Esophagus squamous epithelium (tissue), 5 donors: ENCODE results near the gene DHODH. TPM values are rescaled to one million over a fixed set of nuclear protein-coding genes. Genes with fewer than 3 reads are reported as not detected.

Source experiments
- DNase-seq: peaks from one replicate; lab custom pipeline; 2025; lab: John Stamatoyannopoulos, UW
- H3K27ac ChIP-seq, 4 donors: fragments of 200-600 bp; sonication (generic); one replicate each; pipeline ENCODE4 v1.5.1; 2016 to 2019; ENCODE audit warnings: mild to moderate bottlenecking in 1 of 4
- H3K27me3 ChIP-seq, 4 donors: fragments of 200-600 bp; sonication (generic); 1 replicate in 3 of 4; 2 replicates in 1 of 4; pipeline versions ENCODE4 v1.5.1 to v1.6.0; 2017 to 2021; ENCODE audit warnings: antibody characterized with exemption in 1 of 4
- H3K36me3 ChIP-seq, 3 donors: fragments of 200-600 bp; sonication (generic); one replicate each; pipeline ENCODE4 v1.5.1; 2016 to 2019
- H3K4me1 ChIP-seq, 3 donors: fragments of 200-600 bp; sonication (generic); one replicate each; pipeline ENCODE4 v1.5.1; 2017 to 2019
- H3K4me3 ChIP-seq, 4 donors: fragments of 200-600 bp; sonication (generic); 1 replicate in 3 of 4; 2 replicates in 1 of 4; pipeline ENCODE4 v1.5.1; 2016 to 2019; ENCODE audit warnings: mild to moderate bottlenecking in 2 of 4, moderate library complexity in 1 of 4
- H3K9me3 ChIP-seq, 3 donors: fragments of 200-600 bp; sonication (generic); one replicate each; pipeline ENCODE4 v1.5.1; 2016 to 2019
- POLR2A ChIP-seq, 4 donors: fragments of 450-650 bp; IDR thresholded peaks; one replicate each; pipeline ENCODE4 v1.6.1; 2017; ENCODE audit warnings: antibody characterized with exemption in 4 of 4, mild to moderate bottlenecking in 4 of 4, moderate library complexity in 3 of 4
- WGBS, 2 donors: methylation state at CpG; one replicate each; pipeline ENCODE4 v1.1.5; 2018; 5-methylcytosine and 5-hydroxymethylcytosine counted together
- intact Hi-C: fragments of 100-400 bp; cut with DNase I; formaldehyde crosslinking; loops from one replicate; pipeline ENCODE4 v1.15.0; 2022
- total RNA-seq, 4 donors: library from RNA; depleted of rRNA; stranded (reverse); fragments of >200 nt; gene quantifications; one replicate each; pipeline ENCODE4 v1.1.0, GENCODE V29; 2016
- TF ChIP-seq, protein P1 (sequence below), 6 experiments: fragments of 450-650 bp in 4 of 6; fragments of 200-600 bp in 2 of 6; sonication (generic) in 2 of 6; IDR thresholded peaks; one replicate each; pipeline ENCODE4 v1.5.1; 2016 to 2019; ENCODE audit warnings: antibody characterized with exemption in 6 of 6, mild to moderate bottlenecking in 4 of 6, moderate library complexity in 4 of 6
- donor health status: DM: yes; HTN: yes; CAD: no.

DHODH gene
- total RNA-seq, 4 donors from 2014 or later, result 4.3 to 9.0 (median 7.9) TPM

DNA sequence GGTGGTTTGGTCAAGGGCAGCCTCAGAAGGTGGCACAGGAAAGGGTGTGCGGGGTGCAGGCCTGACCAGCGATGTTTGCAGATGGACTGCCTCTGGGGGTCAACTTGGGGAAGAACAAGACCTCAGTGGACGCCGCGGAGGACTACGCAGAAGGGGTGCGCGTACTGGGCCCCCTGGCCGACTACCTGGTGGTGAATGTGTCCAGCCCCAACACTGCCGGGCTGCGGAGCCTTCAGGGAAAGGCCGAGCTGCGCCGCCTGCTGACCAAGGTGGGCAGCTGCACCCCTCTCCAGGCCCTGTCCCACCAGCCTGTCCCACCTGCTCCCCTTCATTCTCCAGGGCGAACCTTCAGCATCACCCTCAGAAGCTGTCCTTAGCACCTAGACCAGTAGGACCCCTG is 12.5 kb downstream of the DHODH start:
- DNase-seq, result no peak

DNA sequence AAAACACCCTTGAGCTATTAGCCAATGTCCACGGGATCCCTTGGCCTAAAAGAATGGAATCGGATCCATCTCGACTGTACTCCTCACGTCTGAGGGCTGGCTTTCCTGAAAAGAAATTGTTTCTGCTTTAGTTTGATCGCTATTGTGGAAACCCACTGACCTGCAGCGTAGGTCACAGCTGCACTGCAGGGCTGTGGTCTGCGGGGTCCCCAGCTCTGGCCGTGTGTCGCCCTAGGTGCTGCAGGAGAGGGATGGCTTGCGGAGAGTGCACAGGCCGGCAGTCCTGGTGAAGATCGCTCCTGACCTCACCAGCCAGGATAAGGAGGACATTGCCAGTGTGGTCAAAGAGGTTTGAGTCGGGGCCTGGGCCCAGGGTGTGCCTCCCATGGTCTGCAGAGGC is 13.6 kb downstream of the DHODH start:
- 89 to 94% methylated on average over 6 to 13 of the region's 13 CpGs for WGBS, 2 donors
- no peak for DNase-seq

More for the DNA sequence above, 12.5 kb downstream of the DHODH start:
- Histone ChIP-seq H3K9me3 (no peaks in the 10 kb centered on the region), H3K36me3 (peaks cover 0 to 97% (median 3%) of the 10 kb centered on the region in 3 donors), H3K4me3 (no peak overlapping the region), H3K27ac (no peak overlapping the region), H3K27me3 (no peaks in the 10 kb centered on the region), H3K4me1 (no peaks in the 10 kb centered on the region)
- TF ChIP-seq POLR2A (IDR thresholded peaks at IDR 0.05), result no peak
- TF ChIP-seq, protein P1, sequence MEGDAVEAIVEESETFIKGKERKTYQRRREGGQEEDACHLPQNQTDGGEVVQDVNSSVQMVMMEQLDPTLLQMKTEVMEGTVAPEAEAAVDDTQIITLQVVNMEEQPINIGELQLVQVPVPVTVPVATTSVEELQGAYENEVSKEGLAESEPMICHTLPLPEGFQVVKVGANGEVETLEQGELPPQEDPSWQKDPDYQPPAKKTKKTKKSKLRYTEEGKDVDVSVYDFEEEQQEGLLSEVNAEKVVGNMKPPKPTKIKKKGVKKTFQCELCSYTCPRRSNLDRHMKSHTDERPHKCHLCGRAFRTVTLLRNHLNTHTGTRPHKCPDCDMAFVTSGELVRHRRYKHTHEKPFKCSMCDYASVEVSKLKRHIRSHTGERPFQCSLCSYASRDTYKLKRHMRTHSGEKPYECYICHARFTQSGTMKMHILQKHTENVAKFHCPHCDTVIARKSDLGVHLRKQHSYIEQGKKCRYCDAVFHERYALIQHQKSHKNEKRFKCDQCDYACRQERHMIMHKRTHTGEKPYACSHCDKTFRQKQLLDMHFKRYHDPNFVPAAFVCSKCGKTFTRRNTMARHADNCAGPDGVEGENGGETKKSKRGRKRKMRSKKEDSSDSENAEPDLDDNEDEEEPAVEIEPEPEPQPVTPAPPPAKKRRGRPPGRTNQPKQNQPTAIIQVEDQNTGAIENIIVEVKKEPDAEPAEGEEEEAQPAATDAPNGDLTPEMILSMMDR (IDR thresholded peaks at IDR 0.05), result no peak
- 89 to 100% methylated on average over 1 to 5 of the region's 15 CpGs for WGBS, 2 donors
- intact Hi-C loops, result no loop called here

DNA sequence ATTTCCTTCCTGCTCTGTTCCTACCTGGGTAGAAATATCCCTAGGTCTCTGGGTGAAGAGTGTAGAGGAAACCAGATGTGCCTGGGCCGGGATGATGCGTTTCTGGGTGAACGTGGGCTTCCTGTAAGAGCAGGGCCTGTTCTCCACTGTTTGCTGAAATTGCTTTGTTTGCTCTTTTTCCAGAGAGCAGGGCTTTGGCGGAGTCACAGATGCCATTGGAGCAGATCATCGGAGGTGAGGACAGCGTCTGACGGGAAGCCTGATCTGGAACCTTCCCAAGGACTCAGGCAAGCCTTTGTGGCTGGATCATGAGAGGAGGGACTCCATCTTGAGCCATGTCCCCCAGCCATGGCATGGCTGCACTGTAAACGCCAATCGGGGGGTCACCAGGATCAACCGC is 15.4 kb downstream of the DHODH start:
- Histone ChIP-seq H3K27me3 (no peaks in the 10 kb centered on the region), H3K9me3 (no peaks in the 10 kb centered on the region), H3K36me3 (peaks cover 0 to 91% (median 0%) of the 10 kb centered on the region in 3 donors), H3K27ac (no peak overlapping the region), H3K4me1 (no peaks in the 10 kb centered on the region), H3K4me3 (no peak overlapping the region)
- intact Hi-C loops, result no loop called here
- WGBS, 2 donors, result 91 to 92% methylated on average over 3 to 7 of the region's 10 CpGs
- no peak for DNase-seq
- TF ChIP-seq, protein P1 (IDR thresholded peaks at IDR 0.05), result no peak
- no peak for TF ChIP-seq POLR2A (IDR thresholded peaks at IDR 0.05)

More for the DNA sequence above, 13.6 kb downstream of the DHODH start:
- no peaks in the 10 kb centered on the region for H3K4me1 ChIP-seq
- no peak for TF ChIP-seq POLR2A (IDR thresholded peaks at IDR 0.05)
- TF ChIP-seq, protein P1 (IDR thresholded peaks at IDR 0.05), result no peak
- intact Hi-C loops, result no loop called here
- H3K36me3 ChIP-seq, result peaks cover 0 to 97% (median 3%) of the 10 kb centered on the region in 3 donors
- no peaks in the 10 kb centered on the region for H3K9me3 ChIP-seq
- no peak overlapping the region for H3K4me3 ChIP-seq
- no peaks in the 10 kb centered on the region for H3K27me3 ChIP-seq
- no peak overlapping the region for H3K27ac ChIP-seq

DNA sequence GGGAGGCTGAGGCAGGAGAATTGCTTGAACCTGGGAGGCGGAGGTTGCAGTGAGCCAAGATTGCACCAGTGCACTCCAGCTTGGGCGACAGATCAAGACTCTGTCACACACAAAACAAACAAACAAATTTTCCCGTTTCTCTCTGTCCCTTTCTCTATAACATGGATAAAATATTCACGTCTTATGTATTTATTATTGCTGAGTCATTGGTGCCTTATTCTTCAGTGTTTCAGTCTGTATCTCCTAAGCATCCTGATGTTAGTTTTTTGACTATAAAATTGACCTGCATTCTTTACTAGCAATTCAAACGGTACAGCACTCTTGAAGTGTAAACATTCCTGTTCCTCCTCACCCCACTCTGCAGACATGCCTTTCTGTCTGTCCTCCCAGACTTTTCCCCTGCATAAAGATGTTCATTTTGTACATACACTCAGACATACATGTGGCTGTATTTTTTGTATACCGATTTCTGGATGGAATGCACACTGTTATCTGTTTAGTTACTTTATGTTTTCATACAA is 16.4 kb downstream of the DHODH start:
- TF ChIP-seq, protein P1 (IDR thresholded peaks at IDR 0.05), result no peak
- TF ChIP-seq POLR2A (IDR thresholded peaks at IDR 0.05), result no peak
- WGBS, 2 donors, result 66 to 74% methylated on average over 6 of the region's 6 CpGs
- Histone ChIP-seq H3K36me3 (peaks cover 0 to 81% (median 0%) of the 10 kb centered on the region in 3 donors), H3K4me1 (no peaks in the 10 kb centered on the region), H3K27me3 (no peaks in the 10 kb centered on the region), H3K27ac (no peak overlapping the region), H3K4me3 (no peak overlapping the region), H3K9me3 (no peaks in the 10 kb centered on the region)
- no peak for DNase-seq
- intact Hi-C loops, result no loop called here

DNA sequence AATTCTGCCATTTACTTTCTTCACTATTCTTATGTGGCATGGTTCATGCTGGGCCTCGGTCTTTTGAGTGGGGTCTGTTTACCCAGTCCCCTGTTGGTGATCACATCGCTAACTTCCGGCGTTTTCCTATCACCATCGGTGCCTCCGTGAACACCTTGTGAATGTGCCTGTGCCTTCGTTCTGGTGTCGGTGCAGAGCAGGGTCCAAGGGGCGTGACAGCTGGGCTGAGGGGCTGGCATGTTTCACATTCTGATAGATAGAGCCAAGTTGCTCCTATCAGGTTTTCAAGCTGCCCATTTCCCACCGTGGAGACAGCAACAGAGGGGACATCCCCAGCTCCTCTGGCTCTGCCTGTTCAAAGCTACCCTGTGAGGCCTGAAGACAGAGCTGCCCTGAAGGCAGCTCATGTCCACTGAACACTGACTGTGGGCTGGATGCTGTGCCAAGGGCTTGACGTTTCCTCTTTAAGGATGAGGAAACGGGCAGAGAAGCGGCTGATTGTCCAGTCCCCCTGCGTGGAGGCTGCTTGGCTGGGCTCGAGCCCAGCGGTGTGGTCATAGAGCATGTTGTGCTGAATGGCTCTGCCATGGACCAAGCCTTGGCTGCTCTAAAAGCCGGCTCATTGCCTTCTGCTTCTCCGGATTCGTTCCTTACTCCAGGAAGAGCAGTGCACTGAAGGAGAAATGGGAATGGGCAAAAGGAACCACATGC is 17.0 kb downstream of the DHODH start:
- Histone ChIP-seq H3K27ac (no peak overlapping the region), H3K27me3 (no peaks in the 10 kb centered on the region), H3K4me1 (no peaks in the 10 kb centered on the region), H3K36me3 (peaks cover 0 to 77% (median 0%) of the 10 kb centered on the region in 3 donors), H3K9me3 (no peaks in the 10 kb centered on the region), H3K4me3 (no peak overlapping the region)
- WGBS, 2 donors, result 88 to 91% methylated on average over 7 to 12 of the region's 19 CpGs
- no peak for DNase-seq
- intact Hi-C loops, result no loop called here
- no peak for TF ChIP-seq POLR2A (IDR thresholded peaks at IDR 0.05)
- TF ChIP-seq, protein P1 (IDR thresholded peaks at IDR 0.05), result no peak
